ENCODE data around the gene OGFOD1. TPM values are rescaled to one million over a fixed set of nuclear protein-coding genes. Genes with fewer than 3 reads are reported as not detected.

OGFOD1 gene
- total and polyA plus RNA-seq, 2 experiments from 2014 or later, result 74.5 to 76.3 TPM

GRCh38 chr16:56479469-56479868 is 28.1 kb downstream of the OGFOD1 start:
- peak; percentile 81 for ATAC-seq
- H3K27ac Mint-ChIP-seq, result peak overlapping the region; percentile 42

More at GRCh38 chr16:56479469-56479868, 28.1 kb downstream of the OGFOD1 start:
- no peak overlapping the region for H3K4me2 ChIP-seq
- no peaks in the 10 kb centered on the region for H3K9me2 ChIP-seq (ENCODE audit: insufficient read depth)
- H3K79me2 ChIP-seq (replicated peaks; ENCODE audit: insufficient read depth), result no peaks in the 10 kb centered on the region
- H3K27ac ChIP-seq (ENCODE audit: low read depth), result no peak overlapping the region
- peaks cover 37% of the 10 kb centered on the region for H3K36me3 Mint-ChIP-seq (ENCODE audit: low read depth)
- DNase-seq (ENCODE audit: low spot score), result peak; percentile 43
- TF ChIP-seq CTCF (conservative IDR thresholded peaks at IDR 0.05; ENCODE audit: low read depth in 2 of 2) (no peak), ZNF462 (CRISPR knock-in tag; IDR thresholded peaks at IDR 0.05) (no peak), JUNB (IDR thresholded peaks at IDR 0.05; ENCODE audit: unreplicated experiment) (no peak), EZH2 (IDR thresholded peaks at IDR 0.05; ENCODE audit: low read depth, unreplicated experiment) (no peak), CREB1 (CRISPR knock-in tag; IDR thresholded peaks at IDR 0.05; ENCODE audit: low read depth) (no peak), REST (IDR thresholded peaks at IDR 0.05; ENCODE audit: unreplicated experiment) (no peak), ZNF331 (CRISPR knock-in tag; IDR thresholded peaks at IDR 0.05; ENCODE audit: low read depth) (no peak), POLR2AphosphoS5 (IDR thresholded peaks at IDR 0.05; ENCODE audit: low read depth) (no peak)
- no peaks in the 10 kb centered on the region for H3K9me3 Mint-ChIP-seq
- no peak overlapping the region for H3K4me3 ChIP-seq
- H2AFZ ChIP-seq, result no peak overlapping the region
- H3K4me1 ChIP-seq (ENCODE audit: insufficient read depth), result no peaks in the 10 kb centered on the region; the same call in 1 of the 2 replicates
- H4K20me1 ChIP-seq (replicated peaks; ENCODE audit: insufficient read depth), result no peaks in the 10 kb centered on the region; the same call in 1 of the 2 replicates
- H3K27me3 ChIP-seq (ENCODE audit: insufficient read depth), result no peaks in the 10 kb centered on the region
- no peaks in the 10 kb centered on the region for H3K27me3 Mint-ChIP-seq (ENCODE audit: insufficient read depth, low read depth, poor library complexity)
- H3K36me3 ChIP-seq (ENCODE audit: insufficient read depth), result peaks cover 23% of the 10 kb centered on the region
- H3K4me3 Mint-ChIP-seq, result no peak overlapping the region
- peaks cover 9% of the 10 kb centered on the region; the same call in 2 of the 3 replicates for H3K4me1 Mint-ChIP-seq
- H3F3A ChIP-seq (replicated peaks; ENCODE audit: low read depth), result no peaks in the 10 kb centered on the region
